ENCODE results near the gene SNCB.

SNCB gene

GRCh38 chr5:176629853-176630680, at the start of gene SNCB, which contains the start of gene EIF4E1B:
TSS of gene SNCB (minus strand) at chr5:176630534. CDS start at chr5:176629654, 880 bp downstream.
TSS of gene EIF4E1B (plus strand) at chr5:176630675. CDS start at chr5:176642788, 12,113 bp downstream.
- DNase-seq: peak; percentile 33 to 74

- DNase-seq: no peak
Observed at GRCh38 chr5:176679365-176680225, 49.3 kb upstream of the SNCB start.

GRCh38 chr5:176678584-176678983, 48.2 kb upstream of the SNCB start:
- no peak for DNase-seq

GRCh38 chr5:176677209-176677939, 47.0 kb upstream of the SNCB start:
- DNase-seq: no peak

DNA sequence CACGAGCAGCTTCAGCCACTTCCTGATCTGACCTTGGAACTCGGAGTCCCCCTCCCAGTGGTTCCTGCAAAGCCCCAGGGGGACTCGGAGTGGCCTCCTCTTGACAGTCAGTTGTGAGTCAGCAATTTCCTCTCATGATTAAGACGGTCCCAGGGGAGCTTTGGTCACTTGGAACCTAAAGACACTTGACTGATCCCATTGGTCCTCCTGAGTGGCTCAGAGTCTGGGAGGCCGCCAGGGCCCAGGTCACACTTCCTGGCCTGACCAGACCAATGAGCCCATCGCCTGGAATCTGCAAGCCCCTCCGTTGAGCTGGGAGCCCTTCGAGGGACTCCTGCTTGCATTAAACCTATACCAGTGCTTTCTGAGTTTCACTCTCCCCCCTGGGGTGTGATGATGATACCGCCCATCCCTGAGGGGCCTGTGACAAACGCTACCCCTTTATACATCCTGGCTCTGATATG, 46.1 kb upstream of the SNCB start:
- no peak for DNase-seq

- DNase-seq: no peak
Observed at GRCh38 chr5:176675676-176676360, 45.5 kb upstream of the SNCB start.

- DNase-seq: no peak
Observed at GRCh38 chr5:176674799-176675198, 44.5 kb upstream of the SNCB start.

DNA sequence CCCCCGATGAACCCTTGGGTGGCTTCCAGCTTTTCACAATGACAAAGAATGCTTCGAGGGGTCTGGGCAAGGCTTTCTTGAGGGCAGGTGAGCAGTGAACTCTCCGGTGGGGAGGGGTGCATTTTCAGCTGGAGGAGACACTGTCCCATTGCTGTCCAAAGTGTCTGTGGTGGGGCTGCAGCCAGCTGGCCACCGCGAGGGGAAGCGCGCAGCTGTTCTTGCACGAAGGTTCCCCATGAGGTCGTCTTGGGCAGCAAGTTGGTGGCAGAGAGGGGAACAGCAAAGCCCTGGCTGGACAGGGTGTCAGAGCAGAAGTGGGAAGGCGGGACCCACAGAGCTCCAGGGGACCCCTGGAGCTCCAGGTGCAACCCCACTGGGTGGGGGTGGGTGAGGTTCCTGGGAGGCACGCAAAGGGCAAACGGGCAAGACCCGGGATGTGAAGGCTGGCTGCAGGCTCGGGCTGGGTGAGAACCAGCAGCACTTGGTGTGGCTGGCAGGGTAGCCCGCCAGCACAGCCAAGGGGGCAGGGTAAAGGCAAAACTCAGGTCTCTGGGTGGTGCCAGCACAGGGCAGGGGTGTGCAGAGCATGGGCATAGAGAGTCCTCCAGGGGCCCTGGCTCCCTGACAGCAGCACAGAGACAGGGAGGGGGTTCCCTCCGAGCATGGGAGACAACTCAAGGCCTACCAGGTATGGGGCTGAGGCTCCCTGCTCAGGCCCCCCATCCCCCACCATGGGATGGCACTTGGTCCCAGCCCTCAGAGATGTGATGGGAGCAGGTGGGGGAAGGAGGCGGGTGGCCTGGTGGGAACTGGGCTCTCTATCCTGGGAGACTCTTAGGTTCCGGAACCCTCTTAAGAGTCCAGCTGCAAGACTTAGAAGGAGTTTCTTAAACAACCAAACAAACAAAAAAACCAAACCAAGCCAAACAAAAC, 43.6 kb upstream of the SNCB start:
- no peak for DNase-seq

DNA sequence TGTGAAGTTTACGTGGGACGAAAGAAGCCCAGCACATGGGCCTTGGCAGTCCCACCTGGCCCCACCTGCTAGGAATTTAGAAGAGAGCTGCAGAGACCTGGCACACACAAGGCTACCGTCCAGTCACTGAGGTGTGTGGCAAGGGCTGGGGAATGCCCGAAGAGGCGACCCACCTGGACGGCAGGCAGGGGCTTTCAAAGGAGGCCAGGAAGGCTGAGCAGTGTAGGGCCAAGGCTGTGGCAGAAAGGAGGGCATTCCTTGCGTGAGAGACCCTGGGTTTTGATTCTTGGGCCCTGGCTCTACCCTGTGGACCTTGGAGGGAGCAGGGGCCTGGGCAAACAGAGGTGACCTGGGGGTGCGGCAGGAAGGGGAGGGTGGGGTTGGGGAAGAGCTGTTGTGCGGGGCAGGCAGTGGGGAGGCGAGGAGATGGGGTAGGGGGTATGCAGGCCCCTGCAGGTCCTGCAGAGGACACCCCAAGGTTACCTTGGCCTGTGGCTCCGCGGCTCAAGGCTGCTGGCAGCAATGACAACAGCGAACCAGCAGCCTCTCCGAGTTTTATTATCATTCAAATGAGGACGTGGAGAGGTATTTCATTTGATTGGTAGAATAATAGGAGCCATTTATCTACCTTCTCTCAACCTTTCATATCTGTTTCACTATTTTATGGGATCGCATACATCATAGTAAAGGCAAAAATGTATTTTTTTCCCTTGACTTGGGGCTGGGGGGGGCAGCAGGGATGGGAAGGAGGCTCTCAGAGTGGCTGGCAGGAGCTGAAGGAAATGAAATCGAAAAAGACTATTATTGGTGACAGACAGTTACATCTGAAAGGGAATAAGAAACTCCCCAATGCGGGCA, 41.8 kb upstream of the SNCB start:
- no peak for DNase-seq

DNA sequence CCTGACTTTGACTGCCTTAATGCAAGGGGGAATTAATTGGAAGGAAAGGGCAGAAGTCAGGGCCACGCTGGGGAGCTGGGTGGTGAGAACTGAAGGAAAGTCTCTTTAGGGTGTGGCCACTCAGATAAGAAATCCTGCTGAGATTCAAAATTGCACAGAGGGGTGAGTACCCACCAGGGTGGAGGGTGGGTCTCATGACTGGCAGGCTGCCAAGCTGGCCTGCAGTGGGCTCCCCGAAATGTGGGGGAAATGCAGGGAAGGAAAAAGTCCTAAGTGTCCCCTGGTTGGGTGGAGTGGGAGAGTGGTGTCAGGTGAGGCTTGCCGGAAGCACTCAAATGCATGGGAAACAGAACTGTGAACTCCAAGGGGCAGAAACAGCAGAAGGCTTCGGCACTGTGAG, 41.1 kb upstream of the SNCB start:
- no peak for DNase-seq

GRCh38 chr5:176670449-176670848, 40.1 kb upstream of the SNCB start:
- no peak for DNase-seq

GRCh38 chr5:176667637-176668036, 37.3 kb upstream of the SNCB start:
- no peak for DNase-seq

GRCh38 chr5:176665517-176665916, 35.2 kb upstream of the SNCB start:
- DNase-seq: no peak

GRCh38 chr5:176664886-176665285, 34.6 kb upstream of the SNCB start:
- no peak for DNase-seq

- no peak for DNase-seq
Observed at GRCh38 chr5:176664479-176664878, 34.1 kb upstream of the SNCB start.

- no peak for DNase-seq
Observed at GRCh38 chr5:176663566-176663965, 33.2 kb upstream of the SNCB start.

- no peak for DNase-seq
Observed at GRCh38 chr5:176662371-176663333, 32.3 kb upstream of the SNCB start.

GRCh38 chr5:176661676-176662075, 31.3 kb upstream of the SNCB start:
- DNase-seq: no peak

Measured in NCI-H2081 (cell line).